NCI-H2081 treated with DMSO at 0.1 percent for 48 hours (cell line): ENCODE measurements around the gene ARHGEF3.
"Not testable (repeated sequence)": the region's sequence is repeated elsewhere in the genome, so short reads cannot be mapped to it uniquely, and the experiment has no call there.

Experiments
- DNase-seq: peaks from one replicate; lab custom pipeline; 2025; lab: John Stamatoyannopoulos, UW

The ARHGEF3 gene

DNA sequence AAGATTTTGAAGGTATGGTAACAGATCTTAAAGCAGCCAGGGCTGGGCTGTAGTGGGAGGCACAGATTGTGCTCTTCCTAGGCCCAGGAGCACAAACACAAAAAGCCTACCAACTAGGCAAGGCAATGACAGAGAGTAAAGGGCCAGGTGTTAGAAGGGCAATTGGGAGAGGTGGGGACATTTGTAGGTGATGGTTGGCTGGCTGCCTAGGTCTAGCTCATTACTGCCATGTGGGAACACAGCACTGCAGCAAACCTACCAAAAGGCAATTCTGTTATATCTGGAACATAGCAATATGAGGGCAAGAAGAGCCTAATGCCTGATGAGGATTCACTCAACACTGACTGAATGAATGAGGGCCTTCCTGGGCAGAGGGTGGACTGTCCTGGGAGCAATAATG is 30.4 kb downstream of the ARHGEF3 start:
- DNase-seq, result no peak

DNA sequence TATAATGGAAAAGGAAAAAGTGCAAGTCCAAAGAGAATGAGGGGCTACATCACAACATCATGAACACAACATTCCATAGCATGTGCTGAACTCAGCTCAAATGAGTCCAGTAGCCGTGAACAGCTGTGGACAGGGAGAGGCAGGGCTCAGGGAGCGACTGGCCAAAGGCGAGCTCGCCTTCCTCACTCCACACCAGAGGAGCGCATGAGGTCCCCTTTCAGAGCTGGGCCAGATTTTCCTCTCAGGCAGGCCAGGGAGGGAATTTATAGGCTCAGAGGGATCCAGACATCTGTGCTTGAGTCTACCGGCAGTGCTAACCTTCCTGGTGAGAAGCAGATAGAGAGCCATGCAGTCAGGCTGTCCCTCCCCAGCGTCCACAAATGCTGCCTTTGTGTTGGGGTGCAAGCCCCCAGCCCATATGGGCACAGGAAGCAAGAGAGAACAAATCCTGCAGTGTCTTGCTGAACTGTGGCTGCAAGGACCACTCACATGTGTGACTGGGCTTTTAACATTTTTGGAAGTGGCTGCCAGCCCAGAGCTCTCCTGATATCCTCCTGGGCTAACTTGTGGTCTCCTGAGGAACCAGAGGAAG is 32.5 kb downstream of the ARHGEF3 start:
- no peak for DNase-seq

DNA sequence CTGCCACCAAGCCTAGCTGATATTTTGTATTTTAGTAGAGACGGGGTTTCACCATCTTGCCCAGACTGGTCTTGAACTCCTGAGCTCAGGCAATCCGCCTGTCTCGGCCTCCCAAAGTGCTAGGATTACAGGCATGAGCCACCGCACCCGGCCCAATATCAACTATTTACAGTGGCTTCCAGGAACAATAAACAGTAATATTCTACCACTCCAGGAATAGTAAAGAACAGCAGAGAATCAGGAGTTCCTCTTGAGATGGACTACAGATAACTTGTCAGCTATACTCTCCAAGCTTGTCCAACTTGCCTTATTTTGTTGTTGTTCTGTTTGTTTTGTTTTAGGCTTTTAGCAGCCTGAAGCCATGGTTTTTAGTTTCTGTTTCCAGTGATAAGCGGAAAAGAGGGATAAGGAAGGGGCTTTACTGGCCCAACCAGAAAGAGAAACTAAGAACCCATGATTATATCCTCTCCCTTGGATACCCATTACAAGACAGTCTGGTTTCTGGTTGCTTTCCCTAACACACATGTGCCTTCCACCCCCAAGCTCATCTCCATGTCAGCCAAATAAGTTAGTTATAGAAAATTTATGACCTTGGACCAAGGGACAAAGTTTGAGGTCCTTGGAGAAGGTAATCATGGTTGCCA is 36.7 kb downstream of the ARHGEF3 start:
- DNase-seq, result no peak

DNA sequence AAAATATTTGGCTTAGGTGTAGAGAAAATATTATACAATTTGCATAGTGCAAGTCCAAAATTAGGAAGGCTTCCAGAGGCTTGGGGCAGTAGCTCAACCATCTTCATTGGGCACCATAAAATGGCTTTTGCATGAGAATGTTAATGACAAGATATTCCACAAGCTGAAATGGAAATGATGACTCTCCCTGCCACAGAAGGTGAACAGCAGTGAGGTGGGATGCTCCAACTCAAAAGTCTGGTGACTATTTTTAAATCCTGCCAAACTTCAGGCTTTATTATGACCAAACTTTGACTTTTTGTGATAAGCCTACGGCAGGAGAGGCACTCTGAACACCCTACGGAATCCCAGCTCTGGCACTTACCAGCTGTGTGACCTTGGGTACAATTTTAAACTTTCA is 37.6 kb downstream of the ARHGEF3 start:
- no peak for DNase-seq

GRCh38 chr3:56763233-56763632 is 38.5 kb downstream of the ARHGEF3 start:
- no peak for DNase-seq

- no peak for DNase-seq
Measured at GRCh38 chr3:56762718-56763117, 39.0 kb downstream of the ARHGEF3 start.

DNA sequence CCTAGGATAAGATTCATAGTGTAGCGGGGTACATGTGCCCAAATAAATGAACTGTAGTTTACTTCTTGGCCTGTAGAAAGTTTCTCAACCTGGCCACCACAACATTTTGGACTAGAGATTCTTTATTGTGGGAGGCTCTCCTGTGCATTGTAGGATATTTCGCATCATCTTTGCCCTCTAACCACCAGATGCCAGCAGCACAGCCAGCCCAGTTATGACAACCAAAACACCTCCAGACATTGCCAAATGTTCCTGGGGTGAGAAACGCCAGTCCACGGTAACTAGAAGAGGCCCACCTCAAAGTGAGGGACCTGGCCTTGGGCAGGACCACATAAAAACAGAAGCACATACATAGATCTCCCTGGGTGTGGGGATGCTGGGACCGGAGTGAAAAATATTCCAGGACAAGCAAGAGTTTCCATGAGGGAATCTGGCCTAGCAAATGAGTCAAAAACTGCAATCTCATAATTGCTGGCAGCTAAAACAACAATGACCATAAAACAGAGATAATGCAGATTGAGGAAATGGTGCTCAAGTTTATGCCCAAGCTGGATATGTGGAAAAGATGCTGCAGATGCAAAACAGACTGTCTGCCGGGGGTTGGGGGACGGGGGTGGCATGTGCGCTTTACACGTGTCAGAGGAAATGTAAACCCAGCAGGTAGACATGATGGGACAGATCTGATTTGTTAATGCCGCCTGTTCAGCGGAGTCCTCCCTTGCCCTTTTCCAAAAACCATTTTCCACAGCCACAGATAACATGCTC is 39.7 kb downstream of the ARHGEF3 start:
- no peak for DNase-seq

DNA sequence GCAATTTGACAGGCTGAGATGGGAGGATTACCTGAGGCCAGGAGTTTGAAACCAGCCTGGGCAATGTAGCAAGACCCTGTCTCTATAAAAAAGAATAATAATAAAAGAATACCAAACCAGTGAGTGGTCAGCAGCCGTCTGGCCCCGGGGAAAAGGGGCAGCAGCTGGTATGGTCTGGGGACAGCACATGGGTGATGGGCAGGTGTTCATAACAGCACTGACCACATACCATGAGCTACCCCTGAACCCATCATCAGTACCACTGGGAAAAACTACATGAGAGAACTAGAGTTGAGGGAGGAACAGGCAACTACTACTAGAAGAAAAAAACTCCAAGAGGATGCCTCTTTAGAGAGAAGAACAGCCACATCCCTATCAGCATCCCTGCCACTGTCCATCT is 40.7 kb downstream of the ARHGEF3 start:
- no peak for DNase-seq

DNA sequence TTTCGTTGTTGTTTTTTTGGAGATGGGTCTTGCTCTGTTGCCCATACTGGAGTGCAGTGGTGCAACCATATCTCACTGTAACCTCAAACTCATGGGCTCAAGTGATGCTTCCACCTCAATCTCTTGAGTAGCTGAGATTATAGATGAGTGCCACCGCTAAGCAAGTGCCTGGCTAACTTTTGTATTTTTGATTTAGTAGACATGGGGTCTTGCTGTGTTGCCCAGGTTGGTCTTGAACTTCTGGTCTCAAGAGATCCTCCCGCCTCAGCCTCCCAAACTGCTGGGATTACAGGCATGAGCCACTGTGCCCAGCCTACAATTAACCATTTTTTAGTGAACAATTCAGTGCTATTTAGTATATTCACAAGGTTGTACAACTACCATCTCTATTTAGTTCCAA is 42.2 kb downstream of the ARHGEF3 start:
- DNase-seq, result no peak

GRCh38 chr3:56758539-56758981 is 43.2 kb downstream of the ARHGEF3 start:
- no peak for DNase-seq

- not testable (repeated sequence) for DNase-seq
Measured at GRCh38 chr3:56758042-56758441, 43.7 kb downstream of the ARHGEF3 start.

DNA sequence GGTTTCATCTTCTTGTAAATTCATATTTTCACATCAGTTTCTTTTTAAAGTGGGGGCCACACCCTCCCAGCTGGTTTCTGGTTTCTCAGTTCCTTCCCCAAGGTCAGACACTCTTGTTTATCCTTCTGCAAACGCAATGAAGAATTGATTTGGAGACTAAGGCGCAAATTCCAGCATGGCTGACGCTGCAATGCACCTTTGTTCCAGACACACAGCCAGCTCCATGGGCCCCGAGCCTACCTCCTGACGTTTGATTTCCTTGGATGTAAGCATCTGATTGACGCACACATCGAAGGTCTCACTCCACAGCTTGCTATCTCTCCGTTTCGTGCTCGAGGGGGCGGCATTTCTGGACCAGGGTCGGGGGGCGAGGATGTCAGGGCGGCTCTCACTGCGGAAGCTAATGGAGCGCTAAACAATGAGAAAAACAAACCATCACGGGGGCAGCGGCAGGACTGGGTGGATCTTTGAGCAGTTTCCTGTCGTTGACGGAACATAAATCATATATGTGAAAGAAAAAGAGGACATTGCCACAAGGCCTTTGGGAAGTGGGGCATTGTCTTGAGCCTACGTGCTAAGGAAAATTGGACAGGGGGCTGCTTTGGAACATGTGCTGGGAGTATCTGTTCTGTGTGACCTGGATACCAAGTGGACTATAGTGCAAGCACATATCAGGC is 46.9 kb downstream of the ARHGEF3 start:
- no peak for DNase-seq

DNA sequence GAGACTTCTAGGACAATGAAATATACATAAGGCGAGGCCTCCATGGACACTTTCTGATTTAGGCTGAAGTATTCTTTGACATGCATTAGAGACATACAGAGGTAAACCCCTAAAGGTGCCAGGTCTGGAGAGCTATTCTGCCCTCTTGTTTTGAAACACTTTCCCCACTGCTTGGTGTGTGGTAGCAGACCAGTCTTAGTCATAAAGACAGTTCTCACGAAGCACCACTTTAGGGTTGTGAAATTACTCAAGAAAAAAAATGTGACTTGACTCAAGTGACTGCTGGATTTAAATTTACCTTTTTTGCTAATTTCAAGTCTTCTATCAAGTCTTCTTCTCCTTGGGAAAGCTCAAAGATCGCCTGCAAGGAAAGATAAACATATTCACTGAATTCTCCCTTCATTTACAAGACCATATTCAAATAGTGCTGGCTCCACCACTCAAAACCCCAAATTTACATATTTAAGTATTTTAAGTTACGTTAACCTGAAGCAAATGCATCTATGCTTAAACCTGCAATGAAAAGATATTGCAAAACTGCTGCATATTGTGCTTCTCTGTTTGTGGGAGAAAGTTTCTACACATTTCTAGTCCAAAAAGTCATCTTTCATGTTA is 48.4 kb downstream of the ARHGEF3 start:
- no peak for DNase-seq

- DNase-seq, result no peak
Measured at GRCh38 chr3:56751056-56751707, 50.6 kb downstream of the ARHGEF3 start.

GRCh38 chr3:56748663-56749231 is 53.0 kb downstream of the ARHGEF3 start:
- no peak for DNase-seq

DNA sequence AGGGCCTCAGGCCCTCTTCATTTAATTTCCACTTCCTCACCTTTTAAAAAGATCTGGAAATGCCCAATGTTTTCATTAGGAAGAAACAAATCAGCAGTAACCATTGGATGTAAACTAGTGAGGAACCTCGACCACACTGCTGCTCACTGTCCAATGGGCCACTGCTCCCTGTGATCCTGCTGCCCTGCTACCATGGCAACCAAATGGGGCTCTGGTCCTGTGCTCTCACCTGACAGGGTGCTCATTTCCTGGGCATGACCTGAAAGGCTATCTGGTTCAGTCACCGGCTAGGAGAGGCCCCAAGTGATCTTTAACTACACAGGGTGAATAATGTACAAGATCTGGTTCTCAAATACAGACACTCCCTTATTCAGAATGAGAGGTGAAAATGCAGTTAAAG is 54.6 kb downstream of the ARHGEF3 start:
- DNase-seq, result no peak

DNA sequence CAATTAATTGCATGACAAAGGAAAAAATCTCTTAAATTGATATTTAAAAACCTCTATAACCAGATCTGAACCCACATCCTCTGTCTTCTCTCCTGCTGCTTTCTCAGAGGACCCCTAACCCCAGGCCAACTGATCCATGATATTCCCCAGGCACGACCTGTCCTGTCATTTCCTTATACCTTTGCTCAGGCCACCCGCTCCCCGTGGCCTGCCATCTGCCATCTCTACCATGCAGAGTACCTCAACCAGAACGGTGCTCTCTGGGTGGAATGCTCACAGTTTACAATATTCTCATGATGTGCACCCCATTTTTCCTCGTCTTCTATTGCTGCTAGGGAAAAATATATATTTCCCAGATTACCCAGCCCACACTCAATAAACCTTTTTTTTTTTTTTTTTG is 57.7 kb downstream of the ARHGEF3 start:
- no peak for DNase-seq

- DNase-seq, result no peak
Measured at GRCh38 chr3:56742887-56743286, 58.9 kb downstream of the ARHGEF3 start.

DNA sequence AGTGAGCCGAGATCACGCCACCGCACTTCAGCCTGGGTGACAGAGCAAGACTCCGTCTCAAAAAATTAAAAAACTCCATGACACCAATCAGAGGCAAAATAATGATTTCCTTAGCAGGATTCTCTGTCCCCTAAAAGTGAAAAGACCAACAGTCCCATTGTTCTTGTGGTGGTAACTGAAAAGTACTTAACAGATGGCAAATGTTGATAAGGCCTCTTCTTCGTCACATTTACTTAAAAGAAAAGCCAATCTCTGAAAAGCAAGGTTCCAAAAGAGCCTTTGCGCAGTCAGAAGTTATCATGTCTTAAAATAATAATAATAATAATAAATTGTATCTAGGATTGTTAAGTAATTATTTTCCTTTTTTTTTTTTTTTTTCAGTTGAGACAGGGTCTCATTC is 62.7 kb downstream of the ARHGEF3 start:
- no peak for DNase-seq

DNA sequence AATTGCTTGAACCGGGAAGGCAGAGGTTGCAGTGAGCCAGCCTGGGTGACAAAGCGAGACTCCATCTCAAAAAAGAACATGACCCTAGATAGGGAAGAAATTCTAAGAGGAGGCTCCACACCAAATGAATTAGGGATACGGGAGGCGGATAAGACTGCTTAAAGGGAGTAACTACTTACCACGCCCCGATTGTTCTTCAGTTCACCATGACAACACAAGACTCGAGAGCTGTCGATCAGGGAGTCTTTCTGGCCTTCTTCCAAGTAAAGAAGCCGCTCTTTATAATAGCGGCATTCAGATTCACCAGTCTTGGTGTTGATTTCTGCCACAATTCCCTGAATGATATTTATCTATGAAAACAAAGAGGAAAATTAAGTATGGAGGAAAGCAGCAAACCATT is 64.7 kb downstream of the ARHGEF3 start:
- DNase-seq, result no peak

DNA sequence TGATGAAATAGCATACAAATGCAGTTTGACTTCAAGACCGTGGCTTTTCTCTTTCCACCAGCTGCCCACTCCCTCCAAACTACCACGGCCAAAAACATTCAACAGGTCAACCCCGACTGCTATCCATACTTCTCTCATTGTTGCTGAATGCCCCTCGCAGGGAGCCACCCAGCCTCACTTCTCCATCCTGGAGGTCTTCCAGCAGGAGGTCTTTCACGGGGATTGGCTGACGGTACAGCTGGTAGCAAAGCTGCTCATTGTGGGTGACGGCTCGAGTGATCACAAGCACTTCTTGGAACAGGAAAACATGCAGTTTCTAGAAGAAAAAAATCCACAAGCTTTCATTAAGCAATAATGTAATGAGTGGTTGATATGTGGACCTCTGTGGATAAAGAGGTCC is 69.6 kb downstream of the ARHGEF3 start:
- DNase-seq, result no peak

DNA sequence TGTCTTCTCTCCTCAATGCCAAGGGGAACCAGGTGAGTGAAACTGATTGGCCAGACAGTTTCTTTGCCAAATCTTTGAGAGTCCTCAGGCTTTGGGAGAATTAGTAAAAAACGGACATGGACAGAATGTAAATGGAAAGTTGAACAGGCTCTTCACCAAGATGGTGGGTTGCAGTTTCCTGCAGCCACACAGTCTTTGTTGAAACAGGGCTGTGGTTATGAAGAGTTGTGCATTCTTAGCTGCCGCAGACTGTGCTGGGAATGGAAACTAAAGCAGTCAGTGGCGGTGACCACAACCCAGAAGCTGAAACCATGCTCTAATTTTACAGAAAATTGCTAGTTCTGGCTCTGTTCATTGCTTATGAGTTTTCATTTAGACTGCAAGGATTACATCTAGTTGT is 76.6 kb downstream of the ARHGEF3 start:
- DNase-seq, result no peak
